Neuronal stem cell (in vitro differentiated cells): ENCODE results near the gene PDK2.

Experiments
- DNase-seq: peaks from one replicate; pipeline ENCODE4 v3.0.0-alpha.2; 2013; ENCODE audit warnings: low spot score
- H2AFZ ChIP-seq: one replicate; pipeline ENCODE4 v1.6.1; 2013; ENCODE audit warnings: mild to moderate bottlenecking, low read length, inconsistent platforms
- H2AK5ac ChIP-seq: 2 replicates; pipeline ENCODE4 v1.6.1; 2013; ENCODE audit warnings: low read depth, mild to moderate bottlenecking, inconsistent platforms, low read length, moderate library complexity, mixed read lengths
- H2BK120ac ChIP-seq: 2 replicates; pipeline ENCODE4 v1.6.1; 2013; ENCODE audit warnings: low read depth, mild to moderate bottlenecking, inconsistent platforms, low read length, moderate library complexity, mixed read lengths
- H2BK12ac ChIP-seq: one replicate; pipeline ENCODE4 v1.6.1; 2013; ENCODE audit warnings: low read length, inconsistent platforms
- H2BK15ac ChIP-seq: 2 replicates; pipeline ENCODE4 v1.6.1; 2013; ENCODE audit warnings: mild to moderate bottlenecking, low read length, inconsistent platforms, mixed read lengths
- H2BK5ac ChIP-seq: one replicate; pipeline ENCODE4 v1.6.1; 2013; ENCODE audit warnings: inconsistent platforms, mild to moderate bottlenecking, low read length, moderate library complexity
- H3K14ac ChIP-seq: one replicate; pipeline ENCODE4 v1.6.1; 2013; ENCODE audit warnings: low read length, inconsistent platforms
- H3K18ac ChIP-seq: 2 replicates; pipeline ENCODE4 v1.6.1; 2013; ENCODE audit warnings: low read length, inconsistent platforms
- H3K23ac ChIP-seq: 2 replicates; pipeline ENCODE4 v1.6.1; 2013; ENCODE audit warnings: low read depth, mild to moderate bottlenecking, mixed read lengths, low read length, inconsistent platforms; ENCODE audit not compliant: poor library complexity
- H3K27ac ChIP-seq: replicated peaks from 3 replicates; pipeline ENCODE4 v1.5.1; 2013; ENCODE audit warnings: low read length, inconsistent platforms
- H3K27me3 ChIP-seq, 3 experiments: 2 replicates each; pipeline ENCODE4 v1.6.1; 2013; ENCODE audit warnings: low read length in 3 of 3, mild to moderate bottlenecking in 2 of 3, inconsistent platforms in 1 of 3, low read depth in 1 of 3, mixed read lengths in 1 of 3, moderate library complexity in 1 of 3; ENCODE audit not compliant: control insufficient read depth in 3 of 3, insufficient read depth in 3 of 3
- H3K36me3 ChIP-seq, 2 donors: replicated peaks in 1 of 2; 2 replicates each; pipeline ENCODE4 v1.6.1; 2013; ENCODE audit warnings: low read length in 2 of 2; ENCODE audit not compliant: control insufficient read depth in 2 of 2, insufficient read depth in 2 of 2
- H3K4ac ChIP-seq: 2 replicates; pipeline ENCODE4 v1.6.1; 2013; ENCODE audit warnings: inconsistent platforms, mild to moderate bottlenecking, low read length, moderate library complexity
- H3K4me1 ChIP-seq, 2 donors: 1 replicate in 1 of 2; 2 replicates in 1 of 2; pipeline ENCODE4 v1.6.1; 2013; ENCODE audit warnings: low read length in 2 of 2, low read depth in 1 of 2; ENCODE audit not compliant: control insufficient read depth in 2 of 2, insufficient read depth in 1 of 2
- H3K4me2 ChIP-seq: one replicate; pipeline ENCODE4 v1.6.1; 2013; ENCODE audit warnings: mild to moderate bottlenecking, low read length, inconsistent platforms; ENCODE audit not compliant: insufficient read depth, poor library complexity, severe bottlenecking
- H3K4me3 ChIP-seq, 2 donors: 2 replicates each; pipeline ENCODE4 v1.5.1; 2013; ENCODE audit warnings: low read length in 2 of 2, mild to moderate bottlenecking in 2 of 2, inconsistent platforms in 1 of 2, moderate library complexity in 1 of 2
- H3K79me1 ChIP-seq: one replicate; pipeline ENCODE4 v1.6.1; 2013; ENCODE audit warnings: low read depth, mild to moderate bottlenecking, inconsistent platforms, low read length, moderate library complexity
- H3K9ac ChIP-seq: one replicate; pipeline ENCODE4 v1.6.1; 2013; ENCODE audit warnings: mild to moderate bottlenecking, low read depth, low read length, inconsistent platforms; ENCODE audit not compliant: poor library complexity
- H3K9me3 ChIP-seq, 2 donors: replicated peaks in 1 of 2; 2 replicates each; pipeline versions ENCODE3 to v1.6.1; 2013; ENCODE audit warnings: low read length in 2 of 2, mild to moderate bottlenecking in 2 of 2, inconsistent platforms in 1 of 2, low read depth in 1 of 2, mixed read lengths in 1 of 2, moderate library complexity in 1 of 2; ENCODE audit not compliant: control insufficient read depth in 2 of 2, insufficient read depth in 1 of 2
- H4K8ac ChIP-seq: one replicate; pipeline ENCODE4 v1.6.1; 2013; ENCODE audit warnings: low read depth, mild to moderate bottlenecking, inconsistent platforms, low read length, moderate library complexity
- H4K91ac ChIP-seq: one replicate; pipeline ENCODE4 v1.6.1; 2013; ENCODE audit warnings: low read length, low read depth, mild to moderate bottlenecking, inconsistent platforms; ENCODE audit not compliant: poor library complexity
- WGBS, 2 donors: extraction: QIAGEN DNeasy Blood & Tissue Kit; methylation state at CpG; one replicate each; pipeline ENCODE4 v1.1.7; 2013; ENCODE audit warnings: missing lambda C conversion rate in 2 of 2, mixed read lengths in 1 of 2; ENCODE audit not compliant: insufficient read length in 2 of 2, insufficient replicate concordance in 1 of 2; ENCODE audit errors: extremely low coverage in 2 of 2; 5-methylcytosine and 5-hydroxymethylcytosine counted together

Gene PDK2

DNA sequence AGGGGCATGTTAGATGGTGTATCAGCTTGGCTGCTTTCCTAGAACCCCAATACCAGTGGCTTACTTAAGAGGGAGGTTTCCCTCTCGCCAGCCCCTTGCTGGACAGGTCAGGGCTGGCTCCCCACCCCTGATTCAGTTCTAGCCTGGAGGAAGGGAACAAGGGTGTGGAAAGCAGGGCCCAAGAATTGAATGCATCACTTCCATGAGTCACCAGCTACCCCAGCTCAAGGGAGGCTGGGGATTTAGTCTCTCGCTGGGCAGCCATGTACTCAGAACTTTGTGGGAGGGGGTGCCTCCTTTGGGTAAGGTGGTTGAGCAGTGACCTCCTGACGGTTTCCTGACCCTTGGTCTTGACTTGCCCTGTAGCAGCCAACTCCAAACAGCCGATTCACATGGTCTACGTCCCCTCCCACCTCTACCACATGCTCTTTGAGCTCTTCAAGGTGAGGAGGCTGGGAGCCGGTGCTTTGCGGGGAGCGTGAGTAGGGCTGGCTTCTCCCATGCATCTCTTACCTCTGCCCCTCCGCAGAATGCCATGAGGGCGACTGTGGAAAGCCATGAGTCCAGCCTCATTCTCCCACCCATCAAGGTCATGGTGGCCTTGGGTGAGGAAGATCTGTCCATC lies 12.8 kb downstream of the PDK2 start:
- H3K14ac ChIP-seq = no peak overlapping the region
- H2BK120ac ChIP-seq = no peak overlapping the region
- H4K91ac ChIP-seq = no peak overlapping the region
- H3K4me1 ChIP-seq = peaks cover 17 to 25% of the 10 kb centered on the region in 2 donors
- H3K18ac ChIP-seq = peak overlapping the region; percentile 13
- no peak overlapping the region for H3K4ac ChIP-seq
- no peak overlapping the region for H4K8ac ChIP-seq
- H3K4me3 ChIP-seq = no peak overlapping the region
- H3K36me3 ChIP-seq = peaks cover 16 to 36% of the 10 kb centered on the region in 2 donors
- WGBS, 2 donors = no CpG with 5 or more reads among the region's 10 CpGs
- no peaks in the 10 kb centered on the region for H3K9me3 ChIP-seq
- no peak overlapping the region for H2AK5ac ChIP-seq
- peak overlapping the region; percentile 66 for H2BK5ac ChIP-seq
- H2BK12ac ChIP-seq = no peak overlapping the region
- H3K4me2 ChIP-seq = no peak overlapping the region
- H3K23ac ChIP-seq = no peak overlapping the region
- H2AFZ ChIP-seq = no peak overlapping the region
- peaks cover 2% of the 10 kb centered on the region for H3K79me1 ChIP-seq
- H3K27ac ChIP-seq = no peak overlapping the region
- H3K27me3 ChIP-seq = no peaks in the 10 kb centered on the region
- no peak overlapping the region for H3K9ac ChIP-seq
- DNase-seq = no peak
- H2BK15ac ChIP-seq = no peak overlapping the region

DNA sequence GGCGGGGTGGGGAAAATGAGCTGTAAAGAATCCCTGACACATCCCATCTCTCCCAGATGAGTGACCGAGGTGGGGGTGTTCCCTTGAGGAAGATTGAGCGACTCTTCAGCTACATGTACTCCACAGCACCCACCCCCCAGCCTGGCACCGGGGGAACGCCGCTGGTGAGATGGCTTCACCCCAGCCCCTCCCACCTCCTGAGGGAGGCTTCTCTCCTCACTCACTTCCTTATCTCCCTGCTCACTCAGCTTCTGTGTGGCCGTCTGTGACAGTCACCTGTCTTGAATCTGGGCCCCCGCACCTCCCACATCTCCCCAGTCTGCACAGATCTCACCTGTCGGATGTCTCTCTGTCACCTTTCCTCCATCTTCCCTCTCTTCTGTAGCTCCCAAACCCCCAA lies 13.4 kb downstream of the PDK2 start:
- H2AK5ac ChIP-seq = no peak overlapping the region
- no peak for DNase-seq
- no peak overlapping the region for H3K23ac ChIP-seq
- no CpG with 5 or more reads among the region's 9 CpGs for WGBS, 2 donors
- H2AFZ ChIP-seq = no peak overlapping the region
- peak overlapping the region; percentile 41 for H2BK12ac ChIP-seq
- no peaks in the 10 kb centered on the region for H3K9me3 ChIP-seq
- H3K4ac ChIP-seq = no peak overlapping the region
- H3K27ac ChIP-seq = no peak overlapping the region
- H3K4me3 ChIP-seq = no peak overlapping the region
- H3K27me3 ChIP-seq = no peaks in the 10 kb centered on the region
- H2BK15ac ChIP-seq = no peak overlapping the region
- peaks cover 17 to 25% of the 10 kb centered on the region in 2 donors for H3K4me1 ChIP-seq
- no peak overlapping the region for H3K14ac ChIP-seq
- H2BK5ac ChIP-seq = no peak overlapping the region
- H3K9ac ChIP-seq = no peak overlapping the region
- H4K8ac ChIP-seq = no peak overlapping the region
- peaks cover 16 to 38% of the 10 kb centered on the region in 2 donors for H3K36me3 ChIP-seq
- H4K91ac ChIP-seq = no peak overlapping the region
- H3K79me1 ChIP-seq = peaks cover 2% of the 10 kb centered on the region
- H3K4me2 ChIP-seq = no peak overlapping the region
- peak overlapping the region; percentile 72 for H2BK120ac ChIP-seq
- peak overlapping the region; percentile 17 for H3K18ac ChIP-seq

DNA sequence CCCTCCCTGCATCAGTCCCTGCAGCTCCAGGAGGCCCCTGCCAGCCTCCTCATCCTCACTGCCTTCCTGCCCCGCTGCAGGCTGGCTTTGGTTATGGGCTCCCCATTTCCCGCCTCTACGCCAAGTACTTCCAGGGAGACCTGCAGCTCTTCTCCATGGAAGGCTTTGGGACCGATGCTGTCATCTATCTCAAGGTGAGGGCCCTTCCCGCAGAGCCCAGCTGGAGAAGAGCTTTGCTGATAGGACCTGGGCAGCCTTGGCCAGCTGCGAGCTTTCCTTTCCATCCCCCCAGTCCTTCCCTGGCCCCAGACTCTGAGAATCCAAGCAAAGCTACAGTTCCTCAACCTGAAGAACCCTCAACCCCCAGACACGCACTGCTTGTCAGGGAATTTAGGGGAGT lies 14.1 kb downstream of the PDK2 start:
- Histone ChIP-seq H2AK5ac (no peak overlapping the region), H3K4me3 (no peak overlapping the region), H3K36me3 (peaks cover 17 to 43% of the 10 kb centered on the region in 2 donors), H3K9ac (peak overlapping the region; percentile 21), H3K9me3 (no peaks in the 10 kb centered on the region), H4K8ac (no peak overlapping the region), H3K79me1 (peaks cover 2% of the 10 kb centered on the region), H2BK120ac (no peak overlapping the region), H2AFZ (no peak overlapping the region), H4K91ac (no peak overlapping the region), H3K4me2 (no peak overlapping the region), H2BK5ac (no peak overlapping the region), H3K18ac (peak overlapping the region; percentile 17), H3K27ac (no peak overlapping the region), H3K4ac (peak overlapping the region; percentile 23), H3K23ac (no peak overlapping the region), H3K4me1 (peaks cover 21 to 25% of the 10 kb centered on the region in 2 donors), H3K14ac (no peak overlapping the region), H3K27me3 (no peaks in the 10 kb centered on the region), H2BK12ac (no peak overlapping the region), H2BK15ac (no peak overlapping the region)
- no CpG with 5 or more reads among the region's 7 CpGs for WGBS, 2 donors
- DNase-seq = no peak

DNA sequence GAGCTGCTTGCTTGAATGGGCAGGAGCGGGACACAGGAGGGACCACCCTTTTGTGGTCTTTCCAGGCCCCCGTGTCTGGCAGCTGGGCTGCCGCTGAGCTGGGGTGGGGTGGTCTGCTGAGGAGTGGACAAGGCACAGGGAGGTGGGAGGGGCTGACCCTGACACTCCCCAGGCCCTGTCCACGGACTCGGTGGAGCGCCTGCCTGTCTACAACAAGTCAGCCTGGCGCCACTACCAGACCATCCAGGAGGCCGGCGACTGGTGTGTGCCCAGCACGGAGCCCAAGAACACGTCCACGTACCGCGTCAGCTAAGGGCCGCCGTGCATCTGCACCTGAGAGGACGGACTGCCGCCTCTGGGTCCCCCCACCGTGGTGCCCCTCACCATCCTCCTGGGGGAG lies 14.6 kb downstream of the PDK2 start:
- no peak overlapping the region for H2AFZ ChIP-seq
- no peaks in the 10 kb centered on the region for H3K9me3 ChIP-seq
- H3K4me3 ChIP-seq = no peak overlapping the region
- WGBS, 2 donors = no CpG with 5 or more reads among the region's 19 CpGs
- H3K4me1 ChIP-seq = peaks cover 21 to 22% of the 10 kb centered on the region in 2 donors
- no peak overlapping the region for H4K8ac ChIP-seq
- no peak overlapping the region for H3K23ac ChIP-seq
- no peak overlapping the region for H2BK5ac ChIP-seq
- H3K27me3 ChIP-seq = no peaks in the 10 kb centered on the region
- peaks cover 2% of the 10 kb centered on the region for H3K79me1 ChIP-seq
- H3K4me2 ChIP-seq = no peak overlapping the region
- H3K9ac ChIP-seq = no peak overlapping the region
- H3K4ac ChIP-seq = no peak overlapping the region
- H3K18ac ChIP-seq = no peak overlapping the region
- DNase-seq = no peak
- H3K14ac ChIP-seq = no peak overlapping the region
- peak overlapping the region; percentile 91 for H2BK120ac ChIP-seq
- H2BK15ac ChIP-seq = no peak overlapping the region
- no peak overlapping the region for H2BK12ac ChIP-seq
- H2AK5ac ChIP-seq = peak overlapping the region; percentile 34
- peak overlapping the region; percentile 30 for H4K91ac ChIP-seq
- H3K36me3 ChIP-seq = peaks cover 18 to 43% of the 10 kb centered on the region in 2 donors
- H3K27ac ChIP-seq = no peak overlapping the region
